ENCODE data around the gene FBXO27. TPM values are rescaled to one million over a fixed set of nuclear protein-coding genes. Genes with fewer than 3 reads are reported as not detected.

The FBXO27 gene
- total and polyA plus RNA-seq, 2 of the 8 experiments (the other 6 are each of a cell fraction or from before 2014, with no cell fraction given) = 10.9 to 25.5 TPM

- Histone ChIP-seq H3K79me1 (ENCODE audit: low read depth, low read length) (no peaks in the 10 kb centered on the region), H2BK12ac (ENCODE audit: low read depth, low read length) (no peak overlapping the region), H3K79me2 (ENCODE audit: control insufficient read depth in 1 of 2, insufficient read depth in 2 of 2, low read length in 2 of 2) (no peaks in the 10 kb centered on the region), H2AFZ (ENCODE audit: low read length) (no peak overlapping the region), H4K91ac (replicated peaks; ENCODE audit: insufficient read length, low read length) (no peak overlapping the region), H3K18ac (ENCODE audit: extremely low read depth, low read length) (no peak overlapping the region), H3K56ac (replicated peaks; ENCODE audit: insufficient read length, low read depth, low read length) (no peak overlapping the region), H3K4me3 (ENCODE audit: extremely low read depth in 1 of 4, insufficient read depth in 2 of 4, low read depth in 3 of 4, low read length in 4 of 4) (no peak overlapping the region), H3K4ac (replicated peaks; ENCODE audit: insufficient read length, low read depth, low read length) (no peak overlapping the region), H2AK5ac (ENCODE audit: low read depth, low read length) (no peak overlapping the region), H2BK15ac (ENCODE audit: low read length) (no peak overlapping the region), H4K20me1 (replicated peaks in 1 of 2; ENCODE audit: control insufficient read depth in 1 of 2, insufficient read depth in 2 of 2, low read length in 2 of 2) (no peaks in the 10 kb centered on the region), H3K27me3 (replicated peaks in 1 of 4; ENCODE audit: control insufficient read depth in 3 of 4, extremely low read depth in 1 of 4, insufficient read depth in 3 of 4, low read length in 3 of 4) (0 out of 7 replicates have a peak, but pooled peaks cover 0 to 3% (median 0%) of the 10 kb centered on the region in 4 experiments), H3K9ac (replicated peaks in 1 of 4; ENCODE audit: extremely low read depth in 1 of 4, low read depth in 3 of 4, low read length in 3 of 4) (no peak overlapping the region), H3K4me1 (replicated peaks in 1 of 4; ENCODE audit: control insufficient read depth in 3 of 4, insufficient read depth in 4 of 4, low read length in 3 of 4) (peaks cover 0 to 7% (median 3%) of the 10 kb centered on the region in 4 experiments; a peak in 3 of 7 replicates), H3K23ac (ENCODE audit: insufficient read length) (no peak overlapping the region), H3K14ac (ENCODE audit: insufficient read length) (no peak overlapping the region), H3K36me3 (ENCODE audit: control insufficient read depth in 2 of 4, insufficient read depth in 4 of 4, low read length in 3 of 4) (no peaks in the 10 kb centered on the region), H2BK120ac (replicated peaks; ENCODE audit: low read depth, low read length) (no peak overlapping the region), H2BK5ac (ENCODE audit: low read depth, low read length) (no peak overlapping the region), H3K9me3 (ENCODE audit: insufficient read depth in 2 of 2, low read depth in 1 of 2, low read length in 1 of 2) (no peaks in the 10 kb centered on the region), H4K5ac (ENCODE audit: insufficient read length, low read depth, low read length) (no peak overlapping the region), H3K4me2 (ENCODE audit: insufficient read depth in 1 of 2, low read depth in 2 of 2, low read length in 2 of 2) (no peak overlapping the region), H4K8ac (ENCODE audit: extremely low read depth, insufficient read depth, low read length) (no peak overlapping the region), H3K23me2 (ENCODE audit: low read depth, low read length) (peaks cover 6% of the 10 kb centered on the region; the same call in 1 of the 2 replicates), H2BK20ac (ENCODE audit: low read length) (no peak overlapping the region), H3K27ac (ENCODE audit: low read depth, low read length) (no peak overlapping the region)
- ChIA-PET CTCF (ENCODE audit: partially characterized antibody) (interaction anchor here (0.8 to 1.2 kb wide), 2 partner anchors 14 to 27 kb away, joined by 3 read pairs; no protein-coding TSS in a partner anchor), POLR2A (ENCODE audit: partially characterized antibody) (interaction anchor here (0.6 kb wide), 1 partner anchor 118 kb away, joined by 3 read pairs; no protein-coding TSS in a partner anchor)
- TF ChIP-seq, protein P1, sequence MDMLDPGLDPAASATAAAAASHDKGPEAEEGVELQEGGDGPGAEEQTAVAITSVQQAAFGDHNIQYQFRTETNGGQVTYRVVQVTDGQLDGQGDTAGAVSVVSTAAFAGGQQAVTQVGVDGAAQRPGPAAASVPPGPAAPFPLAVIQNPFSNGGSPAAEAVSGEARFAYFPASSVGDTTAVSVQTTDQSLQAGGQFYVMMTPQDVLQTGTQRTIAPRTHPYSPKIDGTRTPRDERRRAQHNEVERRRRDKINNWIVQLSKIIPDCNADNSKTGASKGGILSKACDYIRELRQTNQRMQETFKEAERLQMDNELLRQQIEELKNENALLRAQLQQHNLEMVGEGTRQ (IDR thresholded peaks at IDR 0.05; ENCODE audit: low read length) = no peak
- no peak for TF ChIP-seq KDM4A (IDR thresholded peaks at IDR 0.05; ENCODE audit: low read depth, low read length, severe bottlenecking)
- no peak for TF ChIP-seq TAF1 (IDR thresholded peaks at IDR 0.05; ENCODE audit: low read depth, low read length)
- TF ChIP-seq ZNF274 (IDR thresholded peaks at IDR 0.05; ENCODE audit: borderline replicate concordance, extremely low read depth, low read length) = no peak
- TF ChIP-seq JUND (IDR thresholded peaks at IDR 0.05; ENCODE audit: low read length) = no peak
- no peak for TF ChIP-seq TBP (IDR thresholded peaks at IDR 0.05; ENCODE audit: low read depth, low read length)
- no peak for TF ChIP-seq BACH1 (IDR thresholded peaks at IDR 0.05; ENCODE audit: low read length)
- TF ChIP-seq CBX8 (IDR thresholded peaks at IDR 0.05; ENCODE audit: borderline replicate concordance, low read depth, low read length) = no peak
- TF ChIP-seq SP2 (IDR thresholded peaks at IDR 0.05; ENCODE audit: low read length) = no peak
- no peak for TF ChIP-seq RNF2 (IDR thresholded peaks at IDR 0.05; ENCODE audit: borderline replicate concordance, low read depth, low read length, missing control alignments, poor library complexity, severe bottlenecking)
- no peak for TF ChIP-seq RAD21 (IDR thresholded peaks at IDR 0.05 in 1 of 2, conservative IDR thresholded peaks at IDR 0.05 in 1 of 2; ENCODE audit: low read depth in 2 of 2, low read length in 2 of 2)
- TF ChIP-seq GABPA (IDR thresholded peaks at IDR 0.05; ENCODE audit: borderline replicate concordance, insufficient read depth, low read length) = no peak
- TF ChIP-seq CBX5 (IDR thresholded peaks at IDR 0.05; ENCODE audit: low read depth, low read length) = no peak
- FAIRE-seq (no peak), DNase-seq (ENCODE audit: low read depth in 1 of 2, low spot score in 2 of 2) (no peak)
- 78% methylated on average over 5 of the region's 5 CpGs; no CpG with 5 or more reads in 1 of the 2 experiments for WGBS, 2 experiments (ENCODE audit: extremely low coverage in 1 of 2, insufficient coverage in 1 of 2, insufficient read length in 1 of 2, insufficient replicate concordance in 2 of 2, low coverage in 1 of 2, low lambda C conversion rate in 2 of 2, missing lambda C conversion rate in 1 of 2)
These were observed 52.5 kb downstream of the FBXO27 start for GRCh38 chr19:38979812-38980211.

Measured in H1 (cell line).